ENCODE results near the gene FEZ2. TPM values are rescaled to one million over a fixed set of nuclear protein-coding genes. Genes with fewer than 3 reads are reported as not detected.
A peak's percentile ranks its signal among the peaks of the same experiment; 100 is the strongest.
"Not testable (repeated sequence)": the region's sequence is repeated elsewhere in the genome, so short reads cannot be mapped to it uniquely, and the experiment has no call there.

FEZ2 gene, protein sequence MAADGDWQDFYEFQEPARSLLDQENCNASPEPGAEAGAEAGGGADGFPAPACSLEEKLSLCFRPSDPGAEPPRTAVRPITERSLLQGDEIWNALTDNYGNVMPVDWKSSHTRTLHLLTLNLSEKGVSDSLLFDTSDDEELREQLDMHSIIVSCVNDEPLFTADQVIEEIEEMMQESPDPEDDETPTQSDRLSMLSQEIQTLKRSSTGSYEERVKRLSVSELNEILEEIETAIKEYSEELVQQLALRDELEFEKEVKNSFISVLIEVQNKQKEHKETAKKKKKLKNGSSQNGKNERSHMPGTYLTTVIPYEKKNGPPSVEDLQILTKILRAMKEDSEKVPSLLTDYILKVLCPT
- 11.1 and 12.2 TPM in 2 replicates for total RNA-seq (2014; rRNA removed; shearing (Covaris generic))

DNA sequence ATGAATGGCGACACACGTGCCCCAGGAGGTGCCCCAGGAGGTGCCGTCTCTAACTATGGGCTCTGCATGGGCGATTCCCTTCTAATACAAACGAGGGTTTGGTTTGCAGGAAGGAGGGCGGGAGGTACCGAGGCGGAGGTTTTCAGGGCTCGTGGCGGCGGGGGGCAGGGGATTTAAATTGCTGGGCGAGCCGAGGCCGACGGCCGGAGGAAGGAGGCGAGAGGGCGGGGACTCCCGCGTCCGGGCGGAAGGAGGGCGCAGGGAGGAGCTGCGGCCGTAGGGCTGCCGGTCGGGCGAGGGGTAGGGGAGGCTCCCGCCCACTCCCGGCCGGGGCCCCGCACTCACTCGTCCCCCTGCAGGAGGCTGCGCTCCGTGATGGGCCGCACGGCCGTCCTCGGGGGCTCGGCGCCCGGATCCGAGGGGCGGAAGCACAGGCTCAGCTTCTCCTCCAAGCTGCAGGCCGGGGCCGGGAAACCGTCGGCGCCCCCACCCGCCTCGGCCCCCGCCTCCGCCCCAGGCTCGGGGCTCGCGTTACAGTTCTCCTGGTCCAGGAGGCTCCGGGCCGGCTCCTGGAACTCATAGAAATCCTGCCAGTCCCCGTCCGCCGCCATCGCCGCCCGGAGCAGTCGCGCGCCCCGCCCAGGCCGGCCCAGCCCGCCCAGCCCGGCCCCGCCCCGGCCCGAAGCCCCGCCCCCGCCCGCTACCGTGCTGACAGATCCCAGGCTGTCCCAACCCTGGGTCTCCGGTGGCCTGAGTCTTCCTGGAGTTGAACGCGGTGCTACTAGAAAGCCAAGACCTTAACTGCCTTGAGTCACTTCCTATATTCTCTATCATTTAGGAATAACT is at the start of gene FEZ2:
Gene FEZ2, minus strand, starts transcription at position 637 of the 846 bp plus-strand sequence. Its CDS starts 26 bp downstream, at position 611.
- peak; percentile 77 for DNase-seq (ENCODE audit: low spot score)

DNA sequence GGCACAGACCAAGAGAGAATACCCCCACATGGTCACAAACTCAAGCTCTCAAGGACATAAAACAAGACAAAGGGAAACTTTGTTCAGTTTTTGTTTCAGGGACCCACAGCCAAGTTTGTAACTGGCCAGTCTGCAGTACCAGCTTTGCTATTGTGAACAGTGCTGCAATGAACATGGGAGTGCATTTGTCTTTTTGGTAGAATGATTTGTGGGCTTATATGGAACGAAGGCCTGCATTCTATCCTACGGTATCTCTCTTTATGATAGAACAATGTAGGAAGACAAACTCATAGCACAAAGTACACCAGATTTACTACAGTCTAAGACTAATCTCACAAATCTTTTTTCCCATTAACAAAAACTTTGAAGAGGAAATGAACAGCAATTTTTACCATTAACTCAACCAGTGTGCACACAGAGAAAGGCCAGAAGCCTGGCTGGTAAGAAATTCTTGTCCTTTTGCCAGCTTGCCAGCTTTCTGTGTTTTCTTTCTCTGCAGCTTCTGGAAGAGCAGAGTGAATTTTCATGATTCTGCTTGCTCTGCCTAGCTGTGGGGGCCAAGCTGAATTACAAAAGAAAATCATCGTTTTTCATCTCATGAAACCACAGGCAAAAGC is 37.1 kb upstream of the FEZ2 start:
- DNase-seq (ENCODE audit: low spot score) = no peak

DNA sequence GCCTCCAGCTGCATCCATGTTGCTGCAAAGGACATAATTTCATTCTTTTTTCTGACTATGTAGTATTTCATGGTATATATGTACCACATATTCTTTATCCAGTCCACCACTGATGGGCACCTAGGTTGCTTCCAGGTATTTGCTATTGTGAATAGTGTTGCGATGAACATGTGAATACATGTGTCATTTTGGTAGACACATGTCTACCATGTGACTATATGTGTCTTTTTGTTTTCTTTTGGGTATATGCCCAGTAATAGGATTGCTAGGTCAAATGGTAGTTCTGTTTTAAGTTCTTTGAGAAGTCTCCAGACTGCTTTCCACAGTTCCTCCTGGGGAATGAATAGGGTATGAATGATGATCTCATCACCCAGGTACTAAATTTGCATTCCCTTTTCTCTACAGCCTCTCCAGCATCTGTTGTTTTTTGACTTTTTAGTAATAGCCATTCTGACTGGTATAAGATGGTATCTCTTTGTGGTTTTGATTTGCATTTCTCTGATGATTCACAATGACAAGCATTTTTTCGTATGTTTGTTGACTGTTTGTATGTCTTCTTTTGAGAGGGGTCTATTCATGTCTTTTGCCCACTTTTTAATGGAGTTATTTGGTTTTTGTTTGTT is 35.6 kb upstream of the FEZ2 start:
- no peak for DNase-seq (ENCODE audit: low spot score)

DNA sequence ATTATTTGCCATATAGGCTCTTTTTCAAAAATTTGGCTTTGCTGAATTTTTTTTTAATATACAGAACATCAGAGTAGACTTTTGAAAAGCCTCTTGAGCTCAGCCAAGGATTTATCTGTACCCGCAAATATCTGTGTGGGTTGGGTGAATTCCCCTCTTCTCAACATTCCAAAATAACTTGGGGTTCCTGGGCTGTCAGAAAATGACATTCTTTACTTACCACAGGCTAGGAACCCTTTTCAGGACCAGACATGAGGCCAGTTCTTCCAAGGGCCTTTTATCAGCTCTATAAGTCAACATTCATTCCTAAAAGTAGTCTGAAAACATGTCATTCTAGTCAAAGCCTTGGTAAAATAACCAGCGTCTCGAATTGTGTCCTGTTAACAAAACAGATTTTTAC is 28.8 kb upstream of the FEZ2 start:
- DNase-seq (ENCODE audit: low spot score) = no peak

DNA sequence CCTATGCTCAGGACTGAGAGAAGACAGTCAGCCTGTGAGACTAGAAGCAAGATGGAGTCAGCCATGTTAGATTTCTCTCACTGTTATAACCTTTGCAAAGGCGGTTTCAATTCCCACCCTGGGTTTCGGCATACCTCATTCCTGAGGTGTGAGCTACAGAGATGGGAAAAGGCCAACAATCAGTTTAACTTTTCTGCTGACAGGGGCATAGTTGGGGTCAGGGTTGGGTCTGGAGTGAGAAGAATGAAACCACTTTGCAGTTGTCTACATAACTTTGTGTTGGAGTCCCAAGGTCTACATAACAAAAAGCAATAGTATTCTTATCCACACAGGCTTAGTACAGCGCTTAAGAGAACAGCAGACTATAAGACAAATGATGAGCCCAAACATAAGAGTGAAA is 28.1 kb upstream of the FEZ2 start:
- DNase-seq (ENCODE audit: low spot score) = no peak

DNA sequence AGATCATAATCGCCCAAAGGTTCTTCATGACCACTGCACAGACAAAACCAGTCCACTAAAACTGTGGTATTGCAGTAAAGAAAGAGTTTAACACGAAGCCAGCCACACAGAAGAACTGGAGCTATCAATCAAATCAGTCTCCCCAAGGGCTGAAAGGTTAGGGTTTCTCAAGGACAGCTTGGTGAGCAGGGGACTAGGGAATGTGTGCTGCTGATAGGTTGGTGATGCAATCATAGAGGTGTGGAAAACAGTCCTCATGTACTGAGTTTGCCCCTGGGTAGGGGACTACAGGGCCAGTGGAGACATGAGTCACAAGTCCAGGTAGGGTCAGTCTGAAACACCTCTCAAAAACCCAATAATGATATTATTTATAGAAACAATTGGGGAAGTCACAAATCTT is 27.3 kb upstream of the FEZ2 start:
- no peak for DNase-seq (ENCODE audit: low spot score)

DNA sequence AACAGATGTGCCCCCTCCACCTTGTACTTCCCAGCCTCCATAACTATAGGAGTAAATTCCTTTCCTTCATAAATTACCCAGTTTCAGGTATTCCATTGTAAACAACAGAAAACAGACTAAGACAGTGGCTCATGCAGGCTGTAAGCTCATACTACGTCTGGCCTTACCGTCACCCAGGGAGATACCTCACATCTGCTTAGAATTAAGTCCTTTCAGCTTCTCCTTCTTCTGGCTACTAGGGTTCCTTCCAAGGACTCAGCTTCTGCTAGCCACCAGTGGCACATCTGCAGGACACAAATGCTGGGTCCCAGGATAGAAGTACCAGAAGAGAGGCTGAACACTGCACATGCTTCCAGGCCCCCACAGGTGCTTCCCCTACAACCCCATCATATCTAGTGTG is 22.4 kb upstream of the FEZ2 start:
- no peak for DNase-seq (ENCODE audit: low spot score)

DNA sequence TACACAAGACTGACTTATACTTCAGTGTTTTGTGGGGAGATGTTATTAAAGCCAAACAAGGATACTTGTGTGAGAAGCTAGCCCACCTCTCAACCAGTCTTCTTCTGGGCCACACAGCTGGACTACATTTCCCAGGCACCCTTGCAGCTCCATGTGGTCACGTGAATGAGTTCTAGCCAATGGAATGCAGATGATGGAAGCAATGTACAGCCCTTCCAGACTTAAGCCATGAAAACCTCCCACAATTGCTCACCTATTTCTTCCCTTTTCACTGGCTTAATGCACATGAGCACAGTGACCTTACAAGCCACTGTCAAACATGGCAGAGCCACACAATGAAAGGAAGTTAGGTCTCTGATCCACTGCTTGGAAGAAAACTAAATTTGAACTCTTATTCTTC is 20.4 kb upstream of the FEZ2 start:
- DNase-seq (ENCODE audit: low spot score) = peak; percentile 72

DNA sequence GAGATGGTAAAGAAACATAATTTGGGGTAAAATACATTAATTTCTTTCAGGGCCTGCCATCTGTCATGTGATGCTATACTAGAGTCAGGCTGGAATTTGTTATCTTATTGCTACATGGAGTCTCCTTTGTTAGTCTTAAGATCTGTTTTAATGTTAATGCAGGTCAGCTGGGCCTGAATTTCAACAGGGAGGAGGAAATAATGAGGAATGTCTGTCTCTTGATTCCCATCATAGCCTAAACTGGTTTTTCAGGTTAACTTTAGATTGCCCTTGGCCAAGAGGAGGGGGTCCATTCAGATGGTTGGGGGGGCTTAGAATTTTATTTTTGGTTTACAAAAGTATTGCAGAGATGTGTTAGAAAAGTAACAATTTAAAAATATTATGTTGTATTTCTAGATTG is 19.0 kb upstream of the FEZ2 start:
- no peak for DNase-seq (ENCODE audit: low spot score)

DNA sequence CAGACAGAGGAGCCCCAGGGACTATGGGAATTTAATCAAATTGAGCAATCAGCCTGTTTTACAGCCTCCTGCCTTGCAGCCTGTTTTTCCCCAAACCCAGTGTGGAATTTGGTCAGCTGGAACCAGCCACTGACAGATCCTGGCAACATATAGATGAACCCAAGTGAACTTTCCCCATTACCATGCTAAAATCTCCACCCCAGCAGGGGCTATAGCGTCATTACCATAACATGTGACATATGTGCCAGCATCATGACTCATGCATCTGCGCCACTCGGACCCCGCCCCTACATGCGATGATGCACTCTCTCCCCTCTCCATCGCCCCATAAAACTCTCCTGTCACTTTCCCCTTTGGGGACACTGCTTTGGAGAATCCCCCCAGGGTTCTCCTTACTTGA is 17.3 kb upstream of the FEZ2 start:
- no peak for DNase-seq (ENCODE audit: low spot score)

DNA sequence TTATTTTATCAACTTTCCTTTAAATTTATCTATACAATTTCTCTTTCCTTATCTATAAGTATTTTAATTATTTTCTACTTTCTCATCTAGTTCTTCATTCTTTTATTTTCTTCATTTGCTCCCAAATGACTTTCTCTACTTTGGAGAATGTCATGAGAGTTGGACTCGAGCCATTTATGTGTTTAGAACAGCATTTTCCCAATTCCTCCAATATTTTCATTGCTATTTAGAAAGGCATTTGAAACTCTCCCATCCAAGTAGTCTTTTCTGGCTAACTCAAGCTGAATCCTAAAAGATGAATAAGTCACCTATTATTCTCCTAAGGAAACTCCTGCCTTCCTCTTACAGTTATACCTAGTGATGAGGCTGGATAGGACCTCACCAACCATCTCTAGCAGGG is 15.8 kb upstream of the FEZ2 start:
- no peak for DNase-seq (ENCODE audit: low spot score)

DNA sequence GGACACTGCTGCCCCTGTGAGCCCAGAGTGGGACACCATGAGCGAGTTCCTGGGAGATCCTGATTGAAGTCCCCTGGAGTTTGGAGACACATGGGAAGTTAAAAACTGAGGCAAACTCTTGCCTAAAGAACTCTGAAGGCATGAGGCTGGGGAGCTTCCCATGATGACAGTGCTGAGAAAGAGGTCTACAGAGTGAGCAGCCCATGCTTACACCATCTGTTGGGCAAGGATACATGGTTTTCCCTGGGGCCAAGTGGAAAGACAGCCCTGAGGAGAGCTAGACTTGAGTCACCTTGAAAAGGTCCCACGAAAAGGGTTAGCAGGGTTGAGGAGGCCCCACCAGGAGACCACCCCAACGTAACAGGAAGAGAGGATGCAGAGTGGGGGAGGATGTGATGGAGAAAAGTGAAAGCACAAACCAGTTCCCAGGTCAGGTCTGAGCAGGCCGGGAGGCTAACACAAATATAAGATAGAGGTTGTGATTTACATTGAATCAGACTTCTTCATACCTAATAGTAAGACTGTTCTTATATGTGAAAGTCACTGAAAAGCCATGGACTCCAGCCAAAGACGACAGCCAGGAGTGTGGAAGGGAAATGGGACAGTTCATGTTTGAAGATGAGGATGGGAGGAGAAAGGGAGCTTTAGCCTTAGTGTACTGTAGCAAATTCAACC is 13.5 kb upstream of the FEZ2 start:
- no peak for DNase-seq (ENCODE audit: low spot score)

DNA sequence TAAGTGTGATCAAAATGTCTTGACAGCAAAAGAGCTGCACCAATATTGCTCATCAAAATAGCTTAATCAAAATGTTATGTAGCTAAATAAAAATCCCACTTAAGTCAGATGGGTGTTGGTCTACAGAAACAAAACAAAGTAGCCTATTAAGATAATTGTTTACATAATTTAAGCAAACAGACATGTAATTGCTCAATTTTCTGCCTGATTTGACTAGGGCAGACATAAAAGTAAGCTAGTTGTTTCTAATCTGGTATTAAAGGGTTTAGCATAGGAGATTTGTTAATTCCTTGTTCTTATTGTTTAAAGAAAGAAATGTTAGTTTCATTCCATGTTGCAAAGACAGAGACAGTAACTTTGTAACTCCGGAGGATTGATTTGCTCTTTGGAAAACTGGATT is 11.5 kb upstream of the FEZ2 start:
- no peak for DNase-seq (ENCODE audit: low spot score)

DNA sequence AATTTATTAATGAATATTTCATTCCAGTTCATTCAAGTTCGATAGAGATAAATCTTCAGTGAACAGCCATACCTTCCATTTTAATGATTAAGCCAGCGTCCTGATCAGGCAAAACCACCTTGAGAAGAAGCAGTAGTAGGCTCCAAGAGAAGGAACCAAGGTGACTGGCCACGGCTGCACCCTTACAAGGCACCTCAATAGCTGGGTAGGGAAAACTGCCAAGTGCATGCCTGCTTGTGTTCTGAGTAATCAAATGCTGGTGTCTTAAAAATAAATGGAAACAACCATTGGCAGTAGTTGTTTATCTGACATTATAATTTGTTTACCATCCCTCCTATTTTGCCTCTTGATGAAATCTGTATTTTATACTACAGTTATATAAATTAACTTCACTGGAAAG is 10.0 kb upstream of the FEZ2 start:
- DNase-seq (ENCODE audit: low spot score) = no peak

DNA sequence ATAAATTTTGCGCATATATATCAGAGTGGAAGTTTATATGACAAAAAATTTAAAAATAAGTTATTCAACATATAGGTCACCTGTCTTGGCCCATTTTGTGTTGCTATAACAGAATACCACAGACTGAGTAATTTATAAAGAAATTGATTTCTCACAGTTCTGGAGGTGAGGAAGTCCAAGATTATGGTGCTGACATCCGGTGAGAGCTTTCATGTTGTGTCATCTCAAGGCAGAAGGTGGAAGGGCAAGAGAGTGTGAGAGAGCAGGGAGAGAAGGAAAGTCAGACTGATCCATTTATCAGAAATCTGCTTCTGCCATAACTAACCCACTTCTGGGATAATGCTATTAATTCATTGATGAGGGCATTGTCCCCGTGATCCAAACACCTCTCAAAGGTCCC is 9.0 kb upstream of the FEZ2 start:
- no peak for DNase-seq (ENCODE audit: low spot score)

DNA sequence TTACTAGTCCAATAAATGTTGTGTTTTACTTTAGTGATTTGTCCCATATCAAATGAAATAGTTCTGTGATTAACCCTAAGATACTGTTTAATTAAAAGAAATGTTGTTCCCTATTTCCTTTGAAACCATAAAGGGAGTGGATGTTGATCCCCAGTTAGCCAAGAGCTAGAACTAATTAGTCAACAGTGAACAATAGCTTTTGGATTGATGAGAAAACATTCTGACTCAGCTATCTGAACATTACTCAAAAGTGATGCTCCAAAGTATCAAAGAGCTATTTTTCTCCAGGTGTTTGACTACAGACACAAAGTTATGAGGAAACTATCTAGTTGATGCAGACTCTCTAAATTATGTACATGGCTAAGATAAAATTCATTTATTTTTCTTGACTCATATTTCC is 7.3 kb upstream of the FEZ2 start:
- no peak for DNase-seq (ENCODE audit: low spot score)

DNA sequence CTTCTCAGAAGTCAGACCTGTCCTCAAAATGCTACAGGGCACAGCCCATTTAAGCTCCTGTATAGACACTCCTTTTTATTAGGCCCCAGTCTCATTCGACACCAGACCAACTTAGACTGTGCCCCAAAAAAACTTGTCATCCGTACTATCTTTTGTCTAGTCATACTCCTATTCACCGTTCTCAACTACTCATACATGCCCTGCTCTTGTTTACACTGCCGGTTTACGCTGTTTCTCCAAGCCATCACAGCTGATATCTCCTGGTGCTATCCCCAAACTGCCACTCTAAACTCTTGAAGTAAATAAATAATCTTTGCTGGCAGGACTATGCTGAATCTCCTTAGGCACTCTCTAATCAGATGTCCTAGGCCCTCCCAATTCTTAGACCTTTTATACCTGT is 5.7 kb upstream of the FEZ2 start:
- DNase-seq (ENCODE audit: low spot score) = not testable (repeated sequence)

DNA sequence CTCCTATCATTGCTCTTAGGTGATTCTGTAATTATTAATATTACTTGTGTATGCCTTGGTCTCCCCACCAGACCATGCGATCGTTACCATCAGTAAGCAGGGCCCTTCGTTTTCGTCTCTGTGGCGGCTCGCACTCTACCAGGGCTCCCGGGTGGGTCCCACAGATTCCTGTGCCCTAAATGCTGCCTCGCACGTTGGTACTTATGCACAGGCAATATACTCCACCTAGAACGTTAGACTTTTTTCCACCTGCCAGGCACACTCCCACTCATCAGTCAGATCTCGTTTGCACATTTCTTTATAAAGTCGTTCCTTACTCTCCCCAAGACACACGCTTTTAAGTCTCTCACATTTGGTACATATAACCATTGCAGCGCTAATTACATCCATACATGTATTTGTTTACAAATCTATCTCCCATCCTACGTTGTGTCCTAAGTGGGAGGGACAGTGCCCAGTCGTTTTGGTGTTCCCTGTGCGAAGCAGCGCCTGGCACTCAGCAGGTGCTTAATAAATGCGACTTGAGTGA is 901 bp downstream of the FEZ2 start:
- no peak for DNase-seq (ENCODE audit: low spot score)

DNA sequence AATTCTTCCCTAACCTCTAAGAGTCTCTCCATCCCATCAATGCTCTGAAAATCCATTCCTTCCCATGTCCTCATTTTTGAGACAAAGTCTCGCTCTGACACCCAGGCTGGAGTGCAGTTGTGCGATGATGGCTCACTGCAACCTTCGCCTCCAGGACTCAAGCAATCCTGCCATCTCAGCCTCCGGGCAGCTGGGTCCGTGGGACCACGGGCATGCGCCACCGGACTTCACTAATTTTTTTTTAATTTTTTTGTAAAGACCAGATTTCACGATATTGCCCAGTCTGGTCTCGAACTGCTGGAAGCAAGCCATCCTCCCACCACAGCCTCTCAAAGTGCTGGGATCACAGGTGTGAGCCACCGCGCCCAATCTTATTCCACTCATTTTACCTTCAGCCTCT is 1.6 kb downstream of the FEZ2 start:
- no peak for DNase-seq (ENCODE audit: low spot score)

DNA sequence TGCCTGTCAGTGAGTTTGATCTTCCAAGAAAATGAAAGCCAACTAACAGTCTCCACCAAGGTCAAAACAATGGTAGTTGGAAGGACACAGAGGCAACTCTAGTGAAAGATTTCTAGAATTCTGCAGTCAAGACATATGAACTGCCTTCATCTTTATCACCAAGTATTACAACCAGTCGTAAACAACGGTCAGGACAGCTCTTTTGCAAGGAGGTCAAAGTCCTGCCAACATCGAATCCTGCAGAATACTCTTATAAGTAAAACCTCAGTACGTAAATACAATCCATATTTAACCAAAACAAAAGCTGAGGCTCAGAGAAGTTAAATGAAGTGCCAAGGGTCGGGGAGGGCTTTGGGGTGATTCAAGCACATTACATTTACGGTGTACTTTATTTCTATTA is 3.1 kb downstream of the FEZ2 start:
- DNase-seq (ENCODE audit: low spot score) = no peak

DNA sequence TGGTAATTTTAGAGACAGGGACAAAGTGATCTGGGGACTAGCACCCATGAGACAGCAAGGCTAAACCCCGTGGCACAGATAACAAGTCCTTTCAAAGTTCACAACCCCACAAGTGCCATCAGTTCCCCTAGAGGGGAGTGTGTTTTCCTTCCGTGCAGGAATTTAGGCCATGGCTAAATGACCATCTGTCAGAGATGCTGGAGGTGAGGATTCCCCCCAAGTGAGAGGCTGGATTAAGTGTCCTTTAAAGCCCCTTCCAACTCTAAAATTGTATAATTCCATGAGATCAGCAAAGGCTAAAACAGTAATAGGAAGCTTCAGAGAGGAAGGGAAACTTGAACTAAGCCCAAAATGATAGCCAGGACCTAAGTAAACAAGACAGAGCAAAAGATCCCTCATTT is 8.7 kb downstream of the FEZ2 start:
- DNase-seq (ENCODE audit: low spot score) = no peak

Measured in HT-29 (cell line).